HG02943 (cell line): ENCODE measurements around the gene TGM5.
"Not testable (repeated sequence)": the region's sequence is repeated elsewhere in the genome, so short reads cannot be mapped to it uniquely, and the experiment has no call there.

Source experiments
- ATAC-seq: cut with Tn5 transposase; IDR thresholded peaks from one replicate; pipeline ENCODE4 v1.9.1; 2021; ENCODE audit warnings: mild to moderate bottlenecking, low read depth, moderate library complexity; ENCODE audit not compliant: unreplicated experiment

Gene TGM5

GRCh38 chr15:43249699-43250203, 17.0 kb downstream of the TGM5 start:
- ATAC-seq = no peak

- ATAC-seq = no peak
Measured at GRCh38 chr15:43249236-43249635, 17.5 kb downstream of the TGM5 start.

- no peak for ATAC-seq
Measured at GRCh38 chr15:43246261-43246774, 20.4 kb downstream of the TGM5 start.

DNA sequence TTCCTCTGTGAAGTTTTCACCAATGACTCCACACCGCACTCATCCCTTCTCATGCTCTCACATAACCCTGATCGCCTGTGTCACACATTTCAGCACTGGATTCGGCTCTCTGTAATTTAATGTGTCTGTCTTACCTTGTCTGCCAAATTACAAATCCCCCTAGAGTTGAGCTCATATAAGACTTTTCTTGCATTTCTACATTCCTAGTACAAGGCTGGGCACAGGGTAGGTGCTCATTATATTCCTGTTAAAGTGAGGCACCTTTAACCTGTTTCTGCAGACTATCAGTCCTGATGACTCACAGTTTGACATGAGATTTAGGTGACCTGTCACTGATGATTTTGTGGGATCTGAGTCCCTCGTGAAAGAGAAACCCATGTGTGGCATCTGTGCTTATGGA, 22.6 kb downstream of the TGM5 start:
- no peak for ATAC-seq

DNA sequence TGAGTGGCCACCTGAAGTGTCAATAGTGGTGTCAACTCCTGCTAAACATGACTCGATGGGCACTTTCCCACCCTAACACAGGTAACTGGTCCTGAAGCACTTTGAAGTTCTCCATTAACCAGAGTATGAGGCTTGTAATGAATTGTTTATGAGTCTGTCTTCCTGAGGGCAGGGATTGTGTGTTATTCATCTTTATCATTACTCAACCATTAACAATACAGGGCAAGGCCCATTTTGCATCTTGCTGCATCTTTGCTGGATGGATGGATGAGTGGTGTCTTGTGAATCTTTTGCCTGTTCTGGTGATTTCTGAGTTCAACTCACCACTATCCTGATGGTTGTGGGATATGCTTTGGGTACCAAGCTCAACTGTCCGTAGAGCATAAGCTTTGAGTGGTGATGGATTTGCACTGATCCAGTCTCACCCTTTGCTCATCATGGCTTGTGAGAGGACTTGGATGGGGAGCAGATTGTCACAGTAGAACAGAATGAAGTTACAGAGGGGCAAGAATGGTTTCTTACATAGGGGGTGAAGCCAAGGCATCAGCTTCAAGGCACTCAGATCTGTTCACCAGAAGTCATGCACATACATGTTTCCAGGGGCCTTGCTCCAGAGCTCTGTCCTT, 23.6 kb downstream of the TGM5 start:
- no peak for ATAC-seq

DNA sequence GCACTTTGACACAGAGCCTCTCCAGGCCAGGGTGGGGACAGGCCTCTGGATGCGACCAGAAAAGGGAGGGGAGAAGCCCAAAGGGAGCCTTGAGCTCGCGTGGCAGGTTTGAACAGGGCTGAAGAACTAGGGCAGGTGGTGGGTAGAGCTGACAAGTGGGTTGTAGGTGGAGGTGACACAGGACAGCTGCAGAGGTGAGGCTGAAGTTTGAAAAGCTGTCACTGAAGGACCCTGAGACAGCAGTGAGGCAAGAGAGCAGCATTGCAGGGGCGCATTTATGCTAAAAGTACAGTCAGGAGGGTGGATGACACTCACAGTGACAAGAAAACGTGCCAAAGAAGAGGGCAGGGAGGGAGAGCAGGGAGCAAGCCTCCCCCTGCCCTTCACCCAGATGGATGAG, 24.1 kb downstream of the TGM5 start:
- no peak for ATAC-seq

DNA sequence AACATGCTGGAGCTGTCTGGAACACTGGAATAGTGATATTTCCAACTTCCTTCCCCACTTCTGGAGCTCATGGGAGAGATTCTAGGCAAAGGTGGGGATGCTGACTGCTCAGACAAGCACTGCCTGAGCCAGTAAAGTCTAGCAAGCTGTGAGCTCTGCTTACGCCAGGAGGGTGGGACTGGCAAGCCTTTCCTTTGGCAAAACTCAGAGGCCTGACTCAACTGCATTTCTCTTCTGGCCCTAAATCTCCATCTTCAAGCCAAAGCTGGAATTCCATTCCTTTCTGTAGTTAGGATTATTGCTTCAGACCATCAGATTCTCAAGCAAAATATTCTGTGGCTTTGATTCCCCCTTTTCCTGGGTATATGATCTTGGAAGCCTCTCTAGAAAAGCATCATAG, 25.6 kb downstream of the TGM5 start:
- no peak for ATAC-seq

DNA sequence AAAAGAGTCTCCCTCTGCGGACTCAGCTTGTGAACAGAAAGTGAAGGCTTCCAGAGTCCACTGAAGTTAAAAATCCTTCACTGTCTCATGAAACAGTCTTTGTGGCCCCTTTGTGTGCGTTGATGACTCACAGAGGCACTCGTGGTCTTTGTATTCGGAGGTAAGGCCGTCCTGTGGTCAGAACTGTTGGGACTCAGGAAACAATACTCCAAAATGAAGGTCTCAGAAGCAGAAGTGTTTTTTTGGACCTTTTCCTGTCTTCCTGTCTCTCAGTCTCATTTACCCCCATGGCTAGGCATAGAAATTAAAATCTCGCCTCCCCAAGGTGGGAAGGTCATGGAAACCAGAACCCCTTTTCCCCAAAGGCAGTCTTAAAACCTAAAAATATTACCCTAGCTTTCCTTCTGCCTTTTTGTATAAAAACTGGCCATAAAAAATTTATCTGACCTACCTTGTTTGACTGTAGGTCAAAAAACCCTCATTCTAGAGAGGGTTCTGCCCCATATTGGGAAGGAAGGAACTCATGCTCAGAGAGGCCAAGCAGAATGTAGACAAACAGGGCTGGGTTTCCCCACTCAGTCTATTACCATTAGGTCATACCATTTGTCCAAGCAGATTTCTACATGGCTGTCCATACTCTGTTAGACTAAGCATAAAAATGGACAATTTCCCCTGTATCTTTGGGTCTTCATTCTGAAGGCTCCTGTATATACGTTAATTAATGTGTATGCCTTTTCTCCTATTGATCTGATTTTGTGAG, 26.8 kb downstream of the TGM5 start:
- ATAC-seq = no peak

- no peak for ATAC-seq
Measured at GRCh38 chr15:43238671-43239131, 28.0 kb downstream of the TGM5 start.

DNA sequence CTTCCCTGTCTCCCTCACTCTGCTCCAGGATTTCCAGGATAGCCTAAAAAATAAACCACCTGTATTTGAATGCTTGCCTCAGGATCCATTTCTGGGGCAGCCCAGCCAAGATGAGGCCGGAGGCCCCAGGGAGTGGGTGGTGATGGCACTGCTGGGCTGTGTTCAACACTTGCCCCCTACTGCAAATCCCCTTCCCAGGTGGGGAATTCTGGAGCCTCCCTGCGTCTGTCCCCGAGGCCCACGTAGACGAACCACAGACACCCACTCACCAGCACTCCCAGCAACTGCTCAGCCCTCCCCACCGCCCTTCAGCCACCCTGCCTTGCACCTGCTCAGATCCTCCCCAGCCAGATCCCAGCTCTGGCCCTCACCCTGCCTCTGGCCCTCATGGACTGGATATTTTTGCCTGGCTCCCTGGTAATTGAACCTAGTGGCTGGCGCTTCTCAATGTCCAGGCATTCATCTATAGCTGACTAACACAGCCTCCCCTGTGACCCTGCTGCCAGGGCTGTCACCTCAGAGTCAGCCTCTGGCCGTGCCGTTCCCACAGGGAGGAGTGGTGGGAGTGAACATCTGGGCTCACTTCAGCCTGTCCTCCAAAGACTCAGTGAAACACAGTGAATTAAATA, 28.8 kb downstream of the TGM5 start:
- ATAC-seq = no peak

DNA sequence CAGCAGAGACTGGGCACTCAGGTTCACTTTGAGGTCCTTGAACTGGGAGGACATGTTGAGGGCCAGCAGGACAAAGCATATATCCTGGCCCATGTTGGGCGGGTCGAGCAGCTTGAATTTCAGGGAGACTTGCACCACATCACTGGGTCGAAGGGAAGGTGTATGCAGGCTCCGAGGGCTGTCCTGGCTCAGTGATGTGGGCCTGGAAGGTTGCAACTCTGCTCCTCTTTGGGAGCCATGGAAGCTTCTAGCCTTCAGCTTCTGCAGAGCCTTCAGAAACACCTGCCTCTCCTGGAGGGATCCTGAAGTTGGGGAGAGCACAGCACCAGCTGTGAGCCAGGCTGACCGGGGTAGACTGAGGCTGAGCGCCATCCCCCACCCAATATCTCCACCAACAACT, 31.2 kb downstream of the TGM5 start:
- no peak for ATAC-seq

GRCh38 chr15:43232289-43232874, 34.3 kb downstream of the TGM5 start:
- no peak for ATAC-seq

DNA sequence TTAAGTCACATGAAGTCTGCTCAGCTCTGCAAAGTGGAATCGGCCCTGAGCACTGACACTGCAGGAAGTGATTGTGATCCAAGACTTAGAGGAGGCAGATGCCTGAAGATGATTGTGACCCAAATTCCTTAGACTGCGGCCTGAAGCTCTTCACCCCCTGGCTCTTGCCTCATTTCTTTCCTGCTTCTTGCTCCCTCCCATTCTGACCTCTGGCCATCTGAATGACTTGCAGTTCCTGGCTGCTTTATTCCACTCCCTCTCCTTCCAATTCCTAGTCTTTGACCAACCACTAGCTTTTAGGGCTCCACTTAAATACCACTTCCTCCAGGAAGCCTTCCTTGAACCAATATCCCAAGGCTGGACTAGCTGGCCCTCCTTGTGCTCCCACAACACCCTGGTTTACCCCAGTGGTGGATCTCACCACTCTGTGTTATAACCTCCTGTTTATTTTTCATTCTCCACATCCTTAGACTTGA, 36.0 kb downstream of the TGM5 start:
- no peak for ATAC-seq

- no peak for ATAC-seq
Measured at GRCh38 chr15:43229977-43230376, 36.8 kb downstream of the TGM5 start.

DNA sequence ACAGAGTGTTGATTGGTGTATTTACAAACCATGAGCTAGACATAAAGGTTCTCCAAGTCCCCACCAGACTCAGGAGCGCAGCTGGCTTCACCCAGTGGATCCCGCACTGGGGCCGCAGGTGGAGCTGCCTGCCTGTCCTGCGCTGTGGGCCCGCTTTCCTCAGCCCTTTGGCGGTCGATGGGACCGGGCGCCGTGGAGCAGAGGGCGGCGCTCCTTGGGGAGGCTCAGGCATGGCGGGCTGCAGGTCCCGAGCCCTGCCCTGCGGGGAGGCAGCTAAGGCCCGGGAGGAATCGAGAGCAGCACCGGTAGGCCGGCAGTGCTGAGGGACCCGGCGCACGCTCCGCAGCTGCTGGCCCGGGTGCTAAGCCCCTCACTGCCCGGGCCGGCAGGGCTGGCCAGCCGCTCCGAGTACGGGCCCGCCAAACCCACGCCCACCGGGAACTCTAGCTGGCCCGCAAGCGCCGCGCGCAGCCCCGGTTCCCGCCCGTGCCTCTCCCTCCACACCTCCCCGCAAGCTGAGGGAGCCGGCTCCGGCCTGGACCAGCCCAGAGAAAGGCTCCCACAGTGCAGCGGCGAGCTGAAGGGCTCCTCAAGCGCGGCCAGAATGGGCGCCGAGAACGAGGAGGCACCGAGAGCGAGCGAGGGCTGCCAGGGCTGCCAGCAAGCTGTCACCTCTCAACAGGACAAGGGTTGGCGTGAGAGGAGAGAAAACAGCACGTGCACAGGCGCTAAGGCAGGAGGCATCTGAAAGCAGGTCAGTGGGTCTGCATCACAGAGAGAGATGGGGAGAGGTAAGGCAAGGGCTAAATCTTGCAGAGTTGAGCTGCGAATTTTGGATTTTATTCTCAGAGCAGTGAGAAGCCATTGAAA, 40.1 kb downstream of the TGM5 start:
- ATAC-seq = no peak

GRCh38 chr15:43225950-43226255, 40.8 kb downstream of the TGM5 start:
- ATAC-seq = not testable (repeated sequence)

- ATAC-seq = no peak
Measured at GRCh38 chr15:43225201-43225949, 41.4 kb downstream of the TGM5 start.

- ATAC-seq = no peak
Measured at GRCh38 chr15:43221422-43221821, 45.3 kb downstream of the TGM5 start.

DNA sequence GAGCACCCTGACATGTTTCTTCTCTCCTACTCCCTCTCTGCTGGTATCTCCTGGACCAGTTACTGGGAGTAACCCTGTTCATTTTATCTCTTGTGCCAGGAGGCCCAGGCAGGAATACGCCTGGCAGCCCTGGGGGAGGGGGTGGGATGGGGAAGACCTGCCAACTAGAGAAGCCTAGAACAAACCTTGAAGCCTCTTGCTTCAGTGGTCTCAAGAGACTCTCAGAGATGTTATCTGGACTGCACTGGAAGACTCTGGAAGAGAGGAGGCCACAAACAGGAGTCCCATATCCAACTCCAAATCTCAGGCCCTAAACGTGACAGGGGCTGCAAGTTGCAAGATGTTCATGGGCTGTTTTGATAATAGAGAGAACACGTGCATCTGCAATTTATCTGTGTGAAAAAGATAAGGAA, 45.7 kb downstream of the TGM5 start, which contains the start of gene EPB42:
Gene EPB42, minus strand, starts transcription at position 28 of the 413 bp plus-strand sequence. CDS start 193 bp downstream, outside the sequence.
- ATAC-seq = no peak
